Mesothelial cell of epicardium (in vitro differentiated cells): ENCODE results near the gene BRAT1. TPM values are rescaled to one million over a fixed set of nuclear protein-coding genes. Genes with fewer than 3 reads are reported as not detected.

Experiments used
- DNase-seq, 2 experiments: peaks; one replicate each; pipeline ENCODE4 v3.0.0; 2021; ENCODE audit warnings: low spot score in 2 of 2; ENCODE audit not compliant: unreplicated experiment in 2 of 2
- H3K27ac Mint-ChIP-seq: 2 replicates; pipeline ENCODE4 v1.8.0; 2021; ENCODE audit warnings: mixed read lengths
- H3K27me3 Mint-ChIP-seq: 2 replicates; pipeline ENCODE4 v1.8.0; 2021; ENCODE audit warnings: low read depth, mixed read lengths
- H3K36me3 Mint-ChIP-seq: 2 replicates; pipeline ENCODE4 v1.8.0; 2021; ENCODE audit warnings: mixed read lengths
- H3K4me1 Mint-ChIP-seq: 2 replicates; pipeline ENCODE4 v1.8.0; 2021; ENCODE audit warnings: mixed read lengths
- H3K4me3 Mint-ChIP-seq: 2 replicates; pipeline ENCODE4 v1.8.0; 2021; ENCODE audit warnings: mild to moderate bottlenecking, moderate library complexity, mixed read lengths
- H3K9me3 Mint-ChIP-seq: 2 replicates; pipeline ENCODE4 v1.8.0; 2021; ENCODE audit warnings: mixed read lengths
- CTCF ChIP-seq: fragments of 200-600 bp; sonication (generic); IDR thresholded peaks from one replicate; pipeline ENCODE4 v1.5.0; 2021; ENCODE audit warnings: antibody characterized with exemption; ENCODE audit not compliant: unreplicated experiment
- total RNA-seq: library from RNA; stranded (reverse); gene quantifications from 3 replicates; pipeline ENCODE4 v1.2.1, GENCODE V29; 2021

The BRAT1 gene
- total RNA-seq, 1 donor from 2014 or later: 47.6 TPM

- peaks cover 4% of the 10 kb centered on the region for H3K36me3 Mint-ChIP-seq
- no peak for DNase-seq
- no peaks in the 10 kb centered on the region for H3K9me3 Mint-ChIP-seq
- H3K4me1 Mint-ChIP-seq: peaks cover 47% of the 10 kb centered on the region
- peaks cover 18% of the 10 kb centered on the region for H3K27me3 Mint-ChIP-seq
- H3K4me3 Mint-ChIP-seq: peak overlapping the region; percentile 56
- peak overlapping the region; percentile 94 for H3K27ac Mint-ChIP-seq
- no peak for TF ChIP-seq CTCF
These were observed 31.8 kb downstream of the BRAT1 start for GRCh38 chr7:2523461-2523936.

- no peaks in the 10 kb centered on the region for H3K9me3 Mint-ChIP-seq
- H3K27ac Mint-ChIP-seq: peak overlapping the region; percentile 94
- no peak for TF ChIP-seq CTCF
- H3K4me3 Mint-ChIP-seq: peak overlapping the region; percentile 56
- H3K4me1 Mint-ChIP-seq: peaks cover 47% of the 10 kb centered on the region
- H3K27me3 Mint-ChIP-seq: peaks cover 21% of the 10 kb centered on the region
- peak; percentile 50 to 69 for DNase-seq
- H3K36me3 Mint-ChIP-seq: peaks cover 4% of the 10 kb centered on the region
These were observed 32.4 kb downstream of the BRAT1 start for GRCh38 chr7:2522780-2523433.

GRCh38 chr7:2521952-2522591, 33.3 kb downstream of the BRAT1 start:
- no peak for DNase-seq
- H3K36me3 Mint-ChIP-seq: peaks cover 4% of the 10 kb centered on the region
- H3K4me1 Mint-ChIP-seq: peaks cover 49% of the 10 kb centered on the region
- H3K27ac Mint-ChIP-seq: peak overlapping the region; percentile 55
- peaks cover 23% of the 10 kb centered on the region for H3K27me3 Mint-ChIP-seq
- H3K4me3 Mint-ChIP-seq: peak overlapping the region; percentile 48
- no peaks in the 10 kb centered on the region for H3K9me3 Mint-ChIP-seq
- no peak for TF ChIP-seq CTCF

- H3K4me1 Mint-ChIP-seq: peaks cover 55% of the 10 kb centered on the region
These were observed 34.0 kb downstream of the BRAT1 start for GRCh38 chr7:2521341-2521745.

GRCh38 chr7:2520761-2521290, 34.5 kb downstream of the BRAT1 start:
- H3K36me3 Mint-ChIP-seq: peaks cover 2% of the 10 kb centered on the region
- DNase-seq: no peak
- H3K27me3 Mint-ChIP-seq: peaks cover 23% of the 10 kb centered on the region
- no peak for TF ChIP-seq CTCF
- no peaks in the 10 kb centered on the region for H3K9me3 Mint-ChIP-seq
- peaks cover 57% of the 10 kb centered on the region for H3K4me1 Mint-ChIP-seq
- no peak overlapping the region for H3K27ac Mint-ChIP-seq
- peak overlapping the region; percentile 86 for H3K4me3 Mint-ChIP-seq

More at GRCh38 chr7:2521341-2521745, 34.0 kb downstream of the BRAT1 start:
- peaks cover 4% of the 10 kb centered on the region for H3K36me3 Mint-ChIP-seq
- TF ChIP-seq CTCF: no peak
- peaks cover 23% of the 10 kb centered on the region for H3K27me3 Mint-ChIP-seq
- no peak for DNase-seq
- H3K4me3 Mint-ChIP-seq: peak overlapping the region; percentile 48
- H3K27ac Mint-ChIP-seq: peak overlapping the region; percentile 55
- H3K9me3 Mint-ChIP-seq: no peaks in the 10 kb centered on the region
